ENCODE data around the gene DRAXIN.

- TF ChIP-seq, protein P1, sequence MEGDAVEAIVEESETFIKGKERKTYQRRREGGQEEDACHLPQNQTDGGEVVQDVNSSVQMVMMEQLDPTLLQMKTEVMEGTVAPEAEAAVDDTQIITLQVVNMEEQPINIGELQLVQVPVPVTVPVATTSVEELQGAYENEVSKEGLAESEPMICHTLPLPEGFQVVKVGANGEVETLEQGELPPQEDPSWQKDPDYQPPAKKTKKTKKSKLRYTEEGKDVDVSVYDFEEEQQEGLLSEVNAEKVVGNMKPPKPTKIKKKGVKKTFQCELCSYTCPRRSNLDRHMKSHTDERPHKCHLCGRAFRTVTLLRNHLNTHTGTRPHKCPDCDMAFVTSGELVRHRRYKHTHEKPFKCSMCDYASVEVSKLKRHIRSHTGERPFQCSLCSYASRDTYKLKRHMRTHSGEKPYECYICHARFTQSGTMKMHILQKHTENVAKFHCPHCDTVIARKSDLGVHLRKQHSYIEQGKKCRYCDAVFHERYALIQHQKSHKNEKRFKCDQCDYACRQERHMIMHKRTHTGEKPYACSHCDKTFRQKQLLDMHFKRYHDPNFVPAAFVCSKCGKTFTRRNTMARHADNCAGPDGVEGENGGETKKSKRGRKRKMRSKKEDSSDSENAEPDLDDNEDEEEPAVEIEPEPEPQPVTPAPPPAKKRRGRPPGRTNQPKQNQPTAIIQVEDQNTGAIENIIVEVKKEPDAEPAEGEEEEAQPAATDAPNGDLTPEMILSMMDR (conservative IDR thresholded peaks at IDR 0.05; ENCODE audit: low read length) = no peak
- no peak for TF ChIP-seq EZH2phosphoT487 (IDR thresholded peaks at IDR 0.05; ENCODE audit: borderline replicate concordance, low read depth, low read length)
Observed at GRCh38 chr1:11697188-11697892, 5.8 kb downstream of the DRAXIN start.

Data from OCI-LY7 (cell line).